GM12801 (cell line): Measurements from ENCODE around the gene CALN1.

Source experiments
- TF ChIP-seq, protein P1 (sequence below): IDR thresholded peaks from one replicate; pipeline ENCODE4 v1.5.1; 2011; ENCODE audit warnings: control low read depth; ENCODE audit not compliant: insufficient read length; ENCODE audit errors: extremely low read depth

CALN1 gene

DNA sequence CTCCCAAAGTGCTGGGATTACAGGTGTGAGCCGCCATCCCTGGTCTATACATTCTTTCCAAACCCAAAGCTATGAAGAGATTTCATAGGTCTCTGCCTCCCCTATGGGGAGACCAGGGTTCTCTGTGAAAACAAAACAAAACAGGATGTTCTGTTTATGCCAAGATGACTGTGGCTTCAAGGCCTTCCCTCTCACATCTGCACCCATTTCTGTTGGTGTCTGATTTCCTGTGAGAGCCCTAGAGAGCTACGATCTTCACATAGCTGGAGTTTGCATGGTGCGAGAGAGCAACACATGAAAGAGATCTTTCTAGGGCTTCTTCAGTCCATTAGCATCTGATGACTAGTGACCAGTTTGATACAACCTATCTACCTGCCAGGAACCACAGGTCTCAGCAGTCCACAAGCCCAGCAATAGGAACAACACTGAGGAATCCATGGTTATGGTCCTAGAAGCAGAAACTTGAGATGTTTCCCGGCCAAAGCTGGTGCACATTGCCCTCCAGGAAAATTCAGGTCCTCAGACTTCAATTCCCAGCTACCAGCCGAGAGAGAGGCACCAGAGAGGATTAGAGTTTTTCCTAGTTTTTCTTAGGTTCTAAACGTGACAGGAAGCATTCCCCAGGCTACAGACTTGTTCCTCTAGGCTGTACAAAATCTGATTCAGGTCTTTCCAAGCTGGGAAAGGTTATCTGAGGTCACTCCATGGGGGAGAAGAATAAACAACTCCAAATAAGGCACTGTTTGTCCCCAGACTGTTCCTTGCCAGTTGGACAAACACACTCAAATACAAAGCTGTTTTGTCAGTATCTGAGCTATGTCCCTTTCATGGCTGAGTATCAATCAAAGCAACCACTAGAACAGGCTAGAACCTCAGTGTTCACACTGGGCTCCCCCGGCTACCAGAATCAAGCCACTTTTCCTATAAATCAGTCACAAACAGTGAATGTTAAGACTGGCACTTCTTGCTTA, 259.7 kb downstream of the CALN1 start:
- TF ChIP-seq, protein P1, sequence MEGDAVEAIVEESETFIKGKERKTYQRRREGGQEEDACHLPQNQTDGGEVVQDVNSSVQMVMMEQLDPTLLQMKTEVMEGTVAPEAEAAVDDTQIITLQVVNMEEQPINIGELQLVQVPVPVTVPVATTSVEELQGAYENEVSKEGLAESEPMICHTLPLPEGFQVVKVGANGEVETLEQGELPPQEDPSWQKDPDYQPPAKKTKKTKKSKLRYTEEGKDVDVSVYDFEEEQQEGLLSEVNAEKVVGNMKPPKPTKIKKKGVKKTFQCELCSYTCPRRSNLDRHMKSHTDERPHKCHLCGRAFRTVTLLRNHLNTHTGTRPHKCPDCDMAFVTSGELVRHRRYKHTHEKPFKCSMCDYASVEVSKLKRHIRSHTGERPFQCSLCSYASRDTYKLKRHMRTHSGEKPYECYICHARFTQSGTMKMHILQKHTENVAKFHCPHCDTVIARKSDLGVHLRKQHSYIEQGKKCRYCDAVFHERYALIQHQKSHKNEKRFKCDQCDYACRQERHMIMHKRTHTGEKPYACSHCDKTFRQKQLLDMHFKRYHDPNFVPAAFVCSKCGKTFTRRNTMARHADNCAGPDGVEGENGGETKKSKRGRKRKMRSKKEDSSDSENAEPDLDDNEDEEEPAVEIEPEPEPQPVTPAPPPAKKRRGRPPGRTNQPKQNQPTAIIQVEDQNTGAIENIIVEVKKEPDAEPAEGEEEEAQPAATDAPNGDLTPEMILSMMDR: no peak

DNA sequence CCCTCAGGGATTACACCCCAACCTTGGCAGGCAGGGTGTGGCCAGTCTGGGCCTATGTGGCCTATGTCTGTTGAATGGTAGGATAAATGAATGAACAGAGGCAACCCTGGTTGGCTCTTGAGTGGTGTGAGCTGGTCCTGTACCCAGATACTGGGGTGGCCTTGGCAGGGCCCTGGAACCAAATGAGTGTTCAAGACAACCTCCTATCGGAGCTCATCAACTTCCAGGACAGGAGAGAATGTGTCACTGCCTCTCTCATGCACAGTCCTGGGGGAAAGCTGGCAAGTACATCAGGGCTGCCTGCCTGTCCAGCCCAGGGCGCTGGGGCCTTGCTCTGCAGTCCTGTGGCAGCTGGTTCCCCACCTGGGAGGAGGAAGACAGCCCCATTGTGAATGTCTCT, 271.6 kb downstream of the CALN1 start:
- TF ChIP-seq, protein P1: no peak

DNA sequence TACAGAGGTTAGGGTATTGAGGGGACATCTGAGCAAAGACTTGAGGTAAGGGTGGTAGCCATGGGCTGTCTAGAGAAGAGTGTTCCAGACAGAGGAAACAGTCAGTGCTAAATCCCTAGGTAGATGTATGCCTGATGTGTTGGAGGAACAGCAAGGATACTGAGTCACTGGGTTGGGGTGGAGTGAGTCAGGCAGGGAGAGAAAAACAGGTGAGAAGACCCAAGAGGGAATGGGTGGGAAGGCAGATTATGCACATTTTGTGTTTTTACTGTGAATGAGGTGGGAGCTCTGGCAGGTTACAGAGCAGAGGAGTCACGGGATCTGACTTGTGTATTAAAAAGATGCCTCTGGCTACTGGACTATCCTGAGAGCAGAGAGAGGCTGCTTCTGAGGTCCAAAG, 285.0 kb downstream of the CALN1 start:
- TF ChIP-seq, protein P1: no peak

DNA sequence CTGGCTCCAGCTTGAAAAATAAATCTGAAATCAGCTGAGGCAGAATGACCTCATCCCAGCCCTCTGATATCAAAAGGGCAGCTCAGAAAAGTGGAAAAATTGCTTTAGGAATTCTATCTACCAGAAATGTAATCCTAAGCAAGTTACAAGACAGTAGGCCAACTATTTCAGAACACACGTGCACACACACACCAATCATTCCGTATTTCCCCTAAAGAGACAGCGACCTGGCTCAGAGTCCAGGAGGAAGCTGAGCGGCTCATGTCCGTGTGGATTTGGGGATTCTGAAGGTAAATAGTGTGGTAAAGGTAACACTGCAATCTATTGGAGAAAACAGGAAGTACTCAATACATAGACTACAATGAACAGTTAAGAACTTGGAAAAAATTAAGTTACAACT, 288.2 kb downstream of the CALN1 start:
- TF ChIP-seq, protein P1: no peak

DNA sequence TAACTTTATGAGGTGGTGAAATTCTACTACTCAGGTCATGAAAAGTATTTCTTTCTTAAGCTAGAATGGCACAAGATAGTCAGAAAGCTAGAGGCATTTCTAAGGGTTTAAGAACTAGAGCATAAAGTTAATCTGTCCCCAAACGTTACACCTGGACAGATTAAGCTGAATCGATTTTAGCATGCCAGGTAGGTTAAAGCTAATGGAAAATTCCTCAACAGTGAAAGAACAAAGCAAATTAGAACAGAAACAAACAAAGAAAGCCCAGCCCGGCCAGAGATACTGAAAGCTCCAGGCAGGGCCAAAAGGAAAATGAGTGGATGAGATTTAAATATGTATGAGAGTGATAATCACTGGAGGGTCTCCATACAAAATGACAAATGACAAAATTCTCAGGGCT, 293.8 kb downstream of the CALN1 start:
- TF ChIP-seq, protein P1: no peak

DNA sequence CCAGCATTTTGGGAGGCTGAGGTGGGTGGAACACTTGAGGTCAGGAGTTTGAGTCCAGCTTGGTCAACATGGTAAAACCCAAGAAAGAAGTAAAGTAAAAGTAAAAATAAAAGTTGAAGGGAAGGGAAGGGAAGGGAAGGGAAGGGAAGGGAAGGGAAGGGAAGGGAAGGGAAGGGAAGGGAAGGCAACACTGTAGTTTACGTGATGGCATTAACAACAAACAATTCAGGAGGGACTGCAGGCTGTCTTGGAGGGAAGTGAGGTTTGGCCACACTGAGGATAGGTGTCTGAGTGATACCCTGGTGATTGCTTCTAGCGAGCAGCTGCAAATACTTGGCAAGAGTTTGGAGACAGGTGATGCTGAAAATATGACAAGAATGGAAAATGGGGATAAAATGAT, 298.0 kb downstream of the CALN1 start:
- TF ChIP-seq, protein P1: no peak

DNA sequence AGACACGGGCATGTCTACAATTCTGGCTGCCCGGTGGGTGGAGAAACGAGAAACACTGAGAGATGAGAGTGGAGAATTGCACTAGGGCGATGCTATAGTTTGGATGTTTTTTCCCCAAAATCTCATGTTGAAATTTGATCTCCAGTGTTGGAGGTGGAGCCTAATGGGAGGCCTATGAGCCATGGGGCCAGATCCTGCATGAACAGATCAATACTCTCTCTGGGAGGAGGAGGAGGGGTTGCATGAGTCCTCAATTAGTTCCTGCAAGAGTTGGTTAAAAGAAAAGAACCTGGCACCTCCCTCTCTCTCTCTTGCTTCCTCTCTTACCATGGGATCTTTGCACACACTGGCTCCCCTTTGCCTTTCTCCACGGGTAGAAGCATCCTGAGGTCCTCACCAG, 299.1 kb downstream of the CALN1 start:
- TF ChIP-seq, protein P1: no peak
